Measurements from ENCODE around the gene KRTAP4-4.

KRTAP4-4 gene

DNA sequence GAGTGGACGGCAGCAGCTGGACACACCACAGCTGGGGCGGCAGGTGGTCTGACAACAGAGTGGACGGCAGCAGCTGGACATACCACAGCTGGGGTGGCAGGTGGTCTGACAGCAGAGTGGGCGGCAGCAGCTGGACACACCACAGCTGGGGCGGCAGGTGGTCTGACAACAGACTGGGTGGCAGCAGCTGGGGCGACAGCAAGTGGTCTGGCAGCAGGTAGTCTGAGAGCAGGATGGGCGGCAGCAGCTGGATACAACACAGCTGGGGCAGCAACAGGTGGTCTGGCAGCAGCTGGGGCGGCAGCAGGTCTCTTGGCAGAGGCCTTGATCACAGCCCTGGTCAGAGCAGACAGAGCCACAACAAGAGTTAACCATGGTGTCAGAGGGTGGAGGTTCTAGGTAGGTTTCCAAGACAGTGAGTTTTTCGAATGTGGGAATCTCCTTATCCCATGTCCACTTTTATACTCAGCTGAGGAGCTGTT lies 24.0 kb upstream of the KRTAP4-4 start, which contains the start of gene KRTAP4-1:
KRTAP4-1 (minus strand) TSS at position 432 of the 482 bp plus-strand sequence; CDS start at position 375, 57 bp downstream.
- Histone ChIP-seq H2AFZ (ENCODE audit: low read length) (no peak within 1 kb of the TSS), H3K79me2 (ENCODE audit: insufficient read depth, low read length) (no peaks in the 10 kb centered on the region), H3K4me1 (ENCODE audit: insufficient read depth, low read length, poor library complexity, severe bottlenecking) (no peaks in the 10 kb centered on the region), H3K36me3 (ENCODE audit: insufficient read depth, low read length) (no peaks in the 10 kb centered on the region), H3F3A (ENCODE audit: low read depth) (no peaks in the 10 kb centered on the region), H3K9me3 (ENCODE audit: insufficient read depth, low read depth, low read length) (no peaks in the 10 kb centered on the region), H4K20me1 (ENCODE audit: insufficient read depth, low read length, poor library complexity, severe bottlenecking) (no peaks in the 10 kb centered on the region), H3K4me2 (ENCODE audit: low read depth, low read length, poor library complexity, severe bottlenecking) (no peak within 1 kb of the TSS), H3K9me2 (replicated peaks; ENCODE audit: low read depth, low read length) (no peaks in the 10 kb centered on the region), H3K4me3 (ENCODE audit: low read length, poor library complexity, severe bottlenecking) (no peak within 1 kb of the TSS), H3K27me3 (ENCODE audit: insufficient read depth, low read length, poor library complexity, severe bottlenecking) (no peaks in the 10 kb centered on the region), H3K9ac (ENCODE audit: low read depth, low read length, poor library complexity, severe bottlenecking) (no peak within 1 kb of the TSS)
- TF ChIP-seq, protein P1, sequence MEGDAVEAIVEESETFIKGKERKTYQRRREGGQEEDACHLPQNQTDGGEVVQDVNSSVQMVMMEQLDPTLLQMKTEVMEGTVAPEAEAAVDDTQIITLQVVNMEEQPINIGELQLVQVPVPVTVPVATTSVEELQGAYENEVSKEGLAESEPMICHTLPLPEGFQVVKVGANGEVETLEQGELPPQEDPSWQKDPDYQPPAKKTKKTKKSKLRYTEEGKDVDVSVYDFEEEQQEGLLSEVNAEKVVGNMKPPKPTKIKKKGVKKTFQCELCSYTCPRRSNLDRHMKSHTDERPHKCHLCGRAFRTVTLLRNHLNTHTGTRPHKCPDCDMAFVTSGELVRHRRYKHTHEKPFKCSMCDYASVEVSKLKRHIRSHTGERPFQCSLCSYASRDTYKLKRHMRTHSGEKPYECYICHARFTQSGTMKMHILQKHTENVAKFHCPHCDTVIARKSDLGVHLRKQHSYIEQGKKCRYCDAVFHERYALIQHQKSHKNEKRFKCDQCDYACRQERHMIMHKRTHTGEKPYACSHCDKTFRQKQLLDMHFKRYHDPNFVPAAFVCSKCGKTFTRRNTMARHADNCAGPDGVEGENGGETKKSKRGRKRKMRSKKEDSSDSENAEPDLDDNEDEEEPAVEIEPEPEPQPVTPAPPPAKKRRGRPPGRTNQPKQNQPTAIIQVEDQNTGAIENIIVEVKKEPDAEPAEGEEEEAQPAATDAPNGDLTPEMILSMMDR (conservative IDR thresholded peaks at IDR 0.05; ENCODE audit: low read length) = no peak
- no peak for TF ChIP-seq EZH2phosphoT487 (IDR thresholded peaks at IDR 0.05; ENCODE audit: borderline replicate concordance)

DNA sequence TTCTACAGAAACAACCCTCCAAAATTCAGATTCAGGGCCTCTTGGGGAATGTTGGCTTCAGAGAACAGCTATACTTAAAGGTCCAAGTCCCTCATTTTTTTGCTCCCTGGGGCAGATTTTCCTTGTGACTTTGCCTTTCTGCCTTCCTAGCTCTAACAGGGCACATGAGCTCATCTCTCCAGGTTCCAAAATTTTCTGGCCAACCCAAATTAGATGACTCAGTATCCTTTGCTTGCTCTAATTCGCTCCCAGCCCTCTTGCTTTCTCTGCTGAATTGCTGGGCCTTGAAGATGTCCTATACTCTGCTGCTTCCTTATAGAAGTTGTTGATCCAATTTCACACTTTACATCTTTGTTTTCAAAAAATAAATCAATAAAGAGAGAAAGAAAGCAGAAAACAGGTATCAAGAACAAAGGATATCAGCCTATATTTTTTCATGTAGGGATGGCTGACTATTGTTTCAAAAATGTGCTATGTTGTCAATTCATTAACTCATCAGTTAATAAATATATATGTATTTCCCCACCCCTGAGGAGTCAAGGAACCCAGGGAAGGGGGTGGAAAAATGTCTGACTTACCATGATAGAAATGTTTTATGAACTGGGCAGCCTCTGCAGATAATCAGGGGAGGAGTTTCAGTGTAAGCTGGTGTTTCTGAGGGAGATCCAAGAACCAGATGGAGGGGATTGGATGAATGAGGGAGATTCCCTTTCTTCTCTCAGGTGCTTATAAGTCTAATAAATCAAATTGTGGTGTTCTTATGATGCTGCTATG lies 18.5 kb upstream of the KRTAP4-4 start:
- Histone ChIP-seq H3K4me1 (ENCODE audit: insufficient read depth, low read length, poor library complexity, severe bottlenecking) (no peaks in the 10 kb centered on the region), H3K4me3 (ENCODE audit: low read length, poor library complexity, severe bottlenecking) (no peak overlapping the region), H3K79me2 (ENCODE audit: insufficient read depth, low read length) (no peaks in the 10 kb centered on the region), H3K36me3 (ENCODE audit: insufficient read depth, low read length) (no peaks in the 10 kb centered on the region), H3F3A (ENCODE audit: low read depth) (no peaks in the 10 kb centered on the region), H3K27me3 (ENCODE audit: insufficient read depth, low read length, poor library complexity, severe bottlenecking) (no peaks in the 10 kb centered on the region), H4K20me1 (ENCODE audit: insufficient read depth, low read length, poor library complexity, severe bottlenecking) (no peaks in the 10 kb centered on the region), H3K4me2 (ENCODE audit: low read depth, low read length, poor library complexity, severe bottlenecking) (no peak overlapping the region), H3K9me2 (replicated peaks; ENCODE audit: low read depth, low read length) (no peaks in the 10 kb centered on the region), H2AFZ (ENCODE audit: low read length) (no peak overlapping the region; the same call in 1 of the 2 replicates), H3K9ac (ENCODE audit: low read depth, low read length, poor library complexity, severe bottlenecking) (no peak overlapping the region), H3K9me3 (ENCODE audit: insufficient read depth, low read depth, low read length) (no peaks in the 10 kb centered on the region)
- TF ChIP-seq, protein P1 (conservative IDR thresholded peaks at IDR 0.05; ENCODE audit: low read length) = no peak
- no peak for TF ChIP-seq EZH2phosphoT487 (IDR thresholded peaks at IDR 0.05; ENCODE audit: borderline replicate concordance)

DNA sequence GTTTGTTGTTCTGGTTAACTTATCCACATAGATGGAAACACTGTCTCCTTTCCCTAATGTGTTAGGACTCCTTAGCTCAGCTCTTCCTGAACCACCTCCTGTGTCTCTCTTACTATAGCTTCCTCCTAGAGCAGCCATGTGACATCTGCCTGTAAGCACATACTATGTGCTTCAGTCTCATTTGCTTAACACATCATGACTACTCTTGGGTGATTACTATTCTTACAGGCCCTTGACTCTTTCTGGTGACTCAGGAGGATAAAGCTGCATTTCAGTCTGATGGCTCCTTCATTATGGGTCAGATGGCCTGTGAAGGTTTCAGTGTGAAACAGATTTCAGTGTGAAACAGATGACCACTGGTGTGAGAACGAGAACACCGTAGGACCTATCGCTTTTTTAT lies 17.8 kb upstream of the KRTAP4-4 start:
- no peaks in the 10 kb centered on the region for H3K9me3 ChIP-seq (ENCODE audit: insufficient read depth, low read depth, low read length)
- no peaks in the 10 kb centered on the region for H3F3A ChIP-seq (ENCODE audit: low read depth)
- no peaks in the 10 kb centered on the region for H3K36me3 ChIP-seq (ENCODE audit: insufficient read depth, low read length)
- no peak overlapping the region for H3K9ac ChIP-seq (ENCODE audit: low read depth, low read length, poor library complexity, severe bottlenecking)
- H3K27me3 ChIP-seq (ENCODE audit: insufficient read depth, low read length, poor library complexity, severe bottlenecking) = no peaks in the 10 kb centered on the region
- no peak overlapping the region for H3K4me3 ChIP-seq (ENCODE audit: low read length, poor library complexity, severe bottlenecking)
- TF ChIP-seq, protein P1 (conservative IDR thresholded peaks at IDR 0.05; ENCODE audit: low read length) = no peak
- no peak for TF ChIP-seq EZH2phosphoT487 (IDR thresholded peaks at IDR 0.05; ENCODE audit: borderline replicate concordance)
- H3K79me2 ChIP-seq (ENCODE audit: insufficient read depth, low read length) = no peaks in the 10 kb centered on the region
- no peaks in the 10 kb centered on the region for H4K20me1 ChIP-seq (ENCODE audit: insufficient read depth, low read length, poor library complexity, severe bottlenecking)
- no peaks in the 10 kb centered on the region for H3K9me2 ChIP-seq (replicated peaks; ENCODE audit: low read depth, low read length)
- no peak overlapping the region; the same call in 1 of the 2 replicates for H2AFZ ChIP-seq (ENCODE audit: low read length)
- no peaks in the 10 kb centered on the region for H3K4me1 ChIP-seq (ENCODE audit: insufficient read depth, low read length, poor library complexity, severe bottlenecking)
- H3K4me2 ChIP-seq (ENCODE audit: low read depth, low read length, poor library complexity, severe bottlenecking) = no peak overlapping the region

All from Loucy (cell line).